GM23248 (cell line): ENCODE data around the gene HOXD9. TPM values are rescaled to one million over a fixed set of nuclear protein-coding genes. Genes with fewer than 3 reads are reported as not detected.

Experiments used
- DNase-seq: peaks from one replicate; pipeline ENCODE4 v3.0.0-alpha.2; 2015
- H2AFZ ChIP-seq: fragments of 200-600 bp; sonication (generic); 2 replicates; pipeline ENCODE4 v1.6.1; 2016; ENCODE audit warnings: antibody characterized with exemption
- H3F3A ChIP-seq: fragments of 200-600 bp; sonication (generic); 2 replicates; pipeline ENCODE4 v1.6.1; 2016; ENCODE audit warnings: mild to moderate bottlenecking, antibody characterized with exemption, mixed run types; ENCODE audit not compliant: insufficient read depth
- H3K27ac ChIP-seq: fragments of 200-600 bp; sonication (generic); 2 replicates; pipeline ENCODE4 v1.5.1; 2016; ENCODE audit warnings: mild to moderate bottlenecking
- H3K27me3 ChIP-seq: fragments of 200-600 bp; sonication (generic); replicated peaks from 2 replicates; pipeline ENCODE4 v1.6.1; 2016; ENCODE audit warnings: mild to moderate bottlenecking; ENCODE audit not compliant: insufficient read depth
- H3K36me3 ChIP-seq: fragments of 200-600 bp; sonication (generic); 2 replicates; pipeline ENCODE4 v1.6.1; 2016; ENCODE audit warnings: low read depth, mild to moderate bottlenecking
- H3K4me1 ChIP-seq: fragments of 200-600 bp; sonication (generic); 2 replicates; pipeline ENCODE4 v1.6.1; 2016; ENCODE audit warnings: mild to moderate bottlenecking; ENCODE audit not compliant: insufficient read depth
- H3K4me2 ChIP-seq: fragments of 200-600 bp; sonication (generic); one replicate; pipeline ENCODE4 v1.6.1; 2016; ENCODE audit warnings: mild to moderate bottlenecking; ENCODE audit not compliant: unreplicated experiment
- H3K4me3 ChIP-seq: fragments of 200-600 bp; sonication (generic); 2 replicates; pipeline ENCODE4 v1.5.1; 2016; ENCODE audit warnings: mild to moderate bottlenecking
- H3K79me2 ChIP-seq: fragments of 200-600 bp; sonication (generic); 2 replicates; pipeline ENCODE4 v1.6.1; 2016; ENCODE audit warnings: mild to moderate bottlenecking; ENCODE audit not compliant: insufficient read depth
- H3K9ac ChIP-seq: fragments of 200-600 bp; sonication (generic); 2 replicates; pipeline ENCODE4 v1.6.1; 2016; ENCODE audit warnings: mild to moderate bottlenecking
- H3K9me2 ChIP-seq: fragments of 200-600 bp; sonication (generic); 2 replicates; pipeline ENCODE4 v1.6.1; 2016; ENCODE audit warnings: mixed run types, mild to moderate bottlenecking, moderate library complexity; ENCODE audit not compliant: insufficient read depth
- H3K9me3 ChIP-seq: fragments of 200-600 bp; sonication (generic); one replicate; pipeline ENCODE4 v1.6.1; 2017; ENCODE audit warnings: low read depth
- H4K20me1 ChIP-seq: fragments of 200-600 bp; sonication (generic); 2 replicates; pipeline ENCODE4 v1.6.0; 2016; ENCODE audit not compliant: insufficient read depth
- EZH2 ChIP-seq: fragments of 200-600 bp; sonication (generic); IDR thresholded peaks from 2 replicates; pipeline ENCODE4 v1.6.1; 2018; ENCODE audit warnings: antibody characterized with exemption, mild to moderate bottlenecking; ENCODE audit not compliant: insufficient read depth, poor library complexity, severe bottlenecking
- EZH2phosphoT487 ChIP-seq: fragments of 200-600 bp; sonication (generic); IDR thresholded peaks from 2 replicates; pipeline ENCODE4 v1.6.1; 2018; ENCODE audit warnings: antibody characterized with exemption, moderate library complexity, mild to moderate bottlenecking, low read depth; ENCODE audit not compliant: insufficient read depth
- WGBS, 2 experiments: methylation state at CpG; one replicate each; pipeline ENCODE4 v1.1.6; 2015 to 2017; ENCODE audit warnings: low lambda C conversion rate in 2 of 2, low coverage in 1 of 2; ENCODE audit errors: missing lambda C conversion rate in 2 of 2; 5-methylcytosine and 5-hydroxymethylcytosine counted together
- in situ Hi-C: fragments of 300-500 bp; cut with MboI; formaldehyde crosslinking; loops from 2 replicates; pipeline ENCODE4 v1.15.0; 2020
- polyA plus RNA-seq: library from polyadenylated mRNA; unstranded; fragments of >200 nt; fragmentation: Nextera tagmentation; extraction: Ambion mirVana; gene quantifications from 2 replicates; pipeline ENCODE4 v1.2.1, GENCODE V29; 2016
- total RNA-seq: library from RNA; depleted of rRNA; stranded (reverse); fragments of >200 nt; shearing (Covaris generic); gene quantifications from 2 replicates; pipeline ENCODE4 v1.2.3, GENCODE V29; 2014

The HOXD9 gene
- total and polyA plus RNA-seq, 2 experiments from 2014 or later = 4.2 to 7.2 TPM

DNA sequence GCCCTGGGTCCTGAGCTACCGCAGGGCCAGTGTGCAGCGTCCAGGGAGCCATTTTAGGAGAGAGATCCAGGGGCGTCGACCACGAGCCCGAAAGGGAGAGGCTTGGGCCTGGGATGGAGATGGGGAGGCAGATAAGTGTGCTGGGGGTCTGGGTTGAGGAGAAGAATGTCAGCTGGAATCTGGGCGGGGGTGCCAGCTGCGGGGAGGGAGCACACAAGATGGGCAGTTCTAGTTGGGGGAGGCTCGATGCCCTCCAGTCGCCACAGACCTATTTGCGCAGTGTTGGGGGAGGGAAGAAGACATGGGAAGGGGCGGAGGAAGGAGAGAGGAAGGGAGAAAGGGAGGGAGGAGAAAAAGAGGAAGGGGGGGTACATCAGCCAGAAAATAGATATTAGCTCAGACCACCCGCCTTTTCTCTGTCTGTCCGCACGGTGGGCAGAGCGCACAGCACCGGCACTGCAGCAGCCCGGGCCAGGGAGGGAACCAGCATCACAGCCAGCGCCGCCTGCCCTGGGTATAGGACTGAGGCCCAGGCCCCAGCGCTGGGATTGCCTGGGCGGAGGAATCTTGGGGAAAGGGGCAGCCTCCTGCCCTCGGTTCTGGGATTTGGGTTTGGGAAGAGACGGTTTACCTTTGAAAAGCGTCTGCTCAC lies 17.3 kb upstream of the HOXD9 start:
- H3K79me2 ChIP-seq = peaks cover 80% of the 10 kb centered on the region
- peaks cover 8% of the 10 kb centered on the region for H3K4me1 ChIP-seq
- no peaks in the 10 kb centered on the region for H3K27me3 ChIP-seq
- peak overlapping the region; percentile 88 for H3K4me3 ChIP-seq
- peak overlapping the region; percentile 82 for H2AFZ ChIP-seq
- no peaks in the 10 kb centered on the region for H4K20me1 ChIP-seq
- 0 to 1% methylated on average over 21 to 25 of the region's 25 CpGs for WGBS, 2 experiments
- peaks cover 34% of the 10 kb centered on the region for H3F3A ChIP-seq
- H3K9ac ChIP-seq = peak overlapping the region; percentile 93
- H3K9me3 ChIP-seq = no peaks in the 10 kb centered on the region
- peak; percentile 80 for DNase-seq
- in situ Hi-C loops = loop anchor here (25.0 kb wide), 1 partner anchor 1632 kb away; no protein-coding TSS in a partner anchor
- peaks cover 7% of the 10 kb centered on the region for H3K36me3 ChIP-seq
- peak overlapping the region; percentile 95 for H3K4me2 ChIP-seq
- H3K9me2 ChIP-seq = no peaks in the 10 kb centered on the region
- H3K27ac ChIP-seq = peak overlapping the region; percentile 89
- TF ChIP-seq EZH2 (no peak), EZH2phosphoT487 (no peak)

DNA sequence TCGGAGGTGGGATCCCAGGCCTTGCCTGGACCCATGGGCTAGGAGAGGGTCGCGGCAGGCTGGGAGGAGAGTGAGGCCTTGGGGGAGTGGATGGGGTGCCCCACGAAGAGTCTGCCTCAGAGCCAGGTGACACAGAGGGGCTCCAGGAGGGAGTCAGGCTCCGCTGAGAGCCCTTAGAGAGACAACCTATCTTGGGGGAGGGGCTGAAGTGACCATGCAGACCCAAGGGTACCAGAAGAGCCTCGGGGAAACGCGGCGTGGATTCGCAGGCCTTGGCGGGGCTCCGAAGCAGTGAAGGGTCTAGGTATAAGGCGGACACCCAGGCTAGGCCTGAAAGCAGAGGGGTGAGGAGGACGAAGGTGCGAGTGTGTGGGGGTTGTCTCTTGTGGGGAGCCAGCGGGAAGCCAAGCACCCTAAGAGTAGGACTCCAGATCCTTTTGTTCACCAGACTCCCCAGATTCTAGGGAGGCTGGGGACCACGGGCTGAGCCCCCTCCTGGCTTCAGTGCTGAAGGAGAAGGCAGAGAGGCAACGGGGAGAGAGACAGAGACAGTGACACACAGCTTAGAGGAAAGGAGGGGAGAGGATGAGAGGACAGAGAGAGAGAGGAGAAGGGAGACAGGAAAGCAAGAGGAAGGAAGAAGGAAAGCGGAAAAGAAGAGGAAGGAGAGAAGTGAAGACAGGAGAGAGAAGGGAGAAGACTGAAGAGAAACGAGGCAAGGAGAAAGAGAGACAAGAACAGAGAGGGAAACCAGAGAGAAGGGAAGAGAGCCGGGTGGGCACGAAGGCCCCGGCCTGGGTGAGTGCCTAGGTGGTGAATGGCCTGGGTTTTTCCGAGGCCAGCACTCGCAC lies 16.6 kb upstream of the HOXD9 start:
- Histone ChIP-seq H3K9ac (peak overlapping the region; percentile 93), H3K9me3 (no peaks in the 10 kb centered on the region), H2AFZ (peak overlapping the region; percentile 82; the same call in 1 of the 2 replicates), H3K4me1 (peaks cover 8% of the 10 kb centered on the region), H3K4me2 (peak overlapping the region; percentile 95), H3K27ac (peak overlapping the region; percentile 89), H3K36me3 (peaks cover 15% of the 10 kb centered on the region), H4K20me1 (no peaks in the 10 kb centered on the region), H3K9me2 (no peaks in the 10 kb centered on the region), H3F3A (peaks cover 34% of the 10 kb centered on the region), H3K27me3 (no peaks in the 10 kb centered on the region), H3K4me3 (peak overlapping the region; percentile 88), H3K79me2 (peaks cover 88% of the 10 kb centered on the region)
- peak; percentile 61 for DNase-seq
- in situ Hi-C loops = loop anchor here (25.0 kb wide), 1 partner anchor 1631 kb away; no protein-coding TSS in a partner anchor
- WGBS, 2 experiments = 2 to 5% methylated on average over 24 to 25 of the region's 25 CpGs
- TF ChIP-seq EZH2phosphoT487 (no peak), EZH2 (no peak)

DNA sequence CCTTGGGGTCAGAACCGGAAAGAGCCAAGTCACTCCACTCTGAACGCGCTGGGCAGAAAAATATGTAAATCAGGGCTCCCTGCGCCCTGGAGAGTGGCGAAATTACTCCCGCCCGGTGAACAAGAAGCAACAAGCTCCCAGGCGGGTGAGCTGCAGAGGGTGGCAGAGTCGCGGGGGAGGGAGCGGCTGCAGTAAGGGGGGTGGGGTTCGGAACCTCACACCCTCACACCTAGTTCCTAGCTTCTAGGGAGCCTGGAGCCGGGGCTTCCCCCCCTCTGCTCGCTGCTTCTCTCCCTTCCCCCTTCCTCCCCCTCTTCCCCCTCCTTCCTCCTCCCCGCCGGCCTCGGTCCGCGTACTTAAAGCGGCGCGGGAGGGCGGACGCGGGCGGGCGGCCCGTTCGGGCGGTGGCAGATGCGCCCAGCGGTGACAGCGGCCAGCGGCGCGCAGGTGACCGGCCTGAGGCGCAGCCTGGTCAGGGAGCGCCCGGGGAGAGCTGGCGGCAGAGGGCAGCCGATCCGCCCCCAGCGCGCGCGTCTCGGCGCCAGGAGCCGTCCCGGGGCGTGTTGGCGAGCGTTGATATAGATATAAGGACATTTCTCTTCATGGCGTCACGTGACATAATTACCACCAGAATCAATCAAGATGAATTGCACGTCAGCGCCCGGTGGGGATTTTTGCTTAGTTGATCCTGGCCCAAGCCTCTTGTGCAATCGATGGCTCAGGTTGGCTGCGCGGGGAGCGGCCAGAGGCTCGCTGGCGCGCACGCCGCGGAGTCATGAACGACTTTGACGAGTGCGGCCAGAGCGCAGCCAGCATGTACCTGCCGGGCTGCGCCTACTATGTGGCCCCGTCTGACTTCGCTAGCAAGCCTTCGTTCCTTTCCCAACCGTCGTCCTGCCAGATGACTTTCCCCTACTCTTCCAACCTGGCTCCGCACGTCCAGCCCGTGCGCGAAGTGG lies 15.7 kb upstream of the HOXD9 start, which contains the start of gene HOXD11:
Gene HOXD11 (plus strand): TSS at position 700 of the 959 bp plus-strand sequence. CDS start 76 bp downstream, at position 776.
- H3K9me2 ChIP-seq = no peaks in the 10 kb centered on the region
- H3K9me3 ChIP-seq = no peaks in the 10 kb centered on the region
- peaks cover 96% of the 10 kb centered on the region for H3K79me2 ChIP-seq
- peaks cover 34% of the 10 kb centered on the region for H3F3A ChIP-seq
- H3K27ac ChIP-seq = peak within 1 kb of the TSS; percentile 89
- H3K4me1 ChIP-seq = peaks cover 8% of the 10 kb centered on the region
- 0 out of 2 replicates have a peak within 1 kb of the TSS, but pooled peaks have one; percentile 82 for H2AFZ ChIP-seq
- peaks cover 15% of the 10 kb centered on the region for H3K36me3 ChIP-seq
- TF ChIP-seq EZH2phosphoT487 (no peak), EZH2 (no peak)
- H4K20me1 ChIP-seq = no peaks in the 10 kb centered on the region
- H3K4me3 ChIP-seq = peak within 1 kb of the TSS; percentile 88
- no peaks in the 10 kb centered on the region for H3K27me3 ChIP-seq
- WGBS, 2 experiments = 1 to 2% methylated on average over 67 to 72 of the region's 85 CpGs
- peak within 1 kb of the TSS; percentile 95 for H3K4me2 ChIP-seq
- peak; percentile 96 for DNase-seq
- in situ Hi-C loops = loop anchor here (25.0 kb wide), 1 partner anchor 1630 kb away; no protein-coding TSS in a partner anchor
- peak within 1 kb of the TSS; percentile 93 for H3K9ac ChIP-seq

DNA sequence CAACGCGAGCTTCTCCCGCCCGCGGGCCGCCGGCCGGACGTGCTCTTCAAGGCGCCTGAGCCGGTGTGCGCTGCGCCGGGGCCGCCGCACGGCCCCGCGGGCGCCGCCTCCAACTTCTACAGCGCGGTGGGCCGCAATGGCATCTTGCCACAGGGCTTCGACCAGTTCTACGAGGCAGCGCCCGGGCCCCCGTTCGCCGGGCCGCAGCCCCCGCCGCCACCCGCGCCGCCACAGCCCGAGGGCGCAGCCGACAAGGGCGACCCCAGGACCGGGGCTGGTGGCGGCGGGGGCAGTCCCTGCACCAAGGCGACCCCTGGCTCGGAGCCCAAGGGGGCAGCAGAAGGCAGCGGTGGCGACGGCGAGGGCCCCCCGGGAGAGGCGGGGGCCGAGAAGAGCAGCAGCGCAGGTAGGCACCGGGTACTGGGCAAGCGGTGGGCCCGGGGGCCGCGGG lies 14.8 kb upstream of the HOXD9 start:
- H4K20me1 ChIP-seq = no peaks in the 10 kb centered on the region
- in situ Hi-C loops = loop anchor here (25.0 kb wide), 1 partner anchor 1630 kb away; no protein-coding TSS in a partner anchor
- H2AFZ ChIP-seq = no peak overlapping the region
- H3K9me2 ChIP-seq = no peaks in the 10 kb centered on the region
- no peaks in the 10 kb centered on the region for H3K9me3 ChIP-seq
- peak overlapping the region; percentile 89 for H3K9ac ChIP-seq
- peaks cover 28% of the 10 kb centered on the region for H3F3A ChIP-seq
- H3K27ac ChIP-seq = peak overlapping the region; percentile 34
- TF ChIP-seq EZH2 = no peak
- peaks cover 15% of the 10 kb centered on the region for H3K36me3 ChIP-seq
- DNase-seq = peak; percentile 71
- H3K4me1 ChIP-seq = peaks cover 6% of the 10 kb centered on the region
- H3K27me3 ChIP-seq = no peaks in the 10 kb centered on the region
- 1 to 2% methylated on average over 24 to 30 of the region's 59 CpGs for WGBS, 2 experiments
- H3K79me2 ChIP-seq = peaks cover 96% of the 10 kb centered on the region
- H3K4me2 ChIP-seq = peak overlapping the region; percentile 62
- H3K4me3 ChIP-seq = peak overlapping the region; percentile 74
